Activated T-cell treated with anti-CD3 and anti-CD28 coated beads, Interleukin-2, amount 50 U/mL, for 4 hours (primary cell): ENCODE measurements around the gene CEP44. TPM values are rescaled to one million over a fixed set of nuclear protein-coding genes. Genes with fewer than 3 reads are reported as not detected.
"Not testable (repeated sequence)": the region's sequence is repeated elsewhere in the genome, so short reads cannot be mapped to it uniquely, and the experiment has no call there.

Experiments used
- ATAC-seq, 2 donors: fragments of 200-7000 bp; cut with Tn5 transposase; one replicate each; pipeline ENCODE4 v1.10.0; 2021
- DNase-seq: peaks from one replicate; pipeline ENCODE4 v3.0.0-alpha.2; 2020
- H3K27me3 Mint-ChIP-seq: one replicate; pipeline ENCODE4 v1.8.0; 2021; ENCODE audit warnings: low read depth, mixed read lengths
- H3K36me3 Mint-ChIP-seq: one replicate; pipeline ENCODE4 v1.8.0; 2022; ENCODE audit warnings: mixed read lengths; ENCODE audit not compliant: insufficient read depth
- H3K4me1 Mint-ChIP-seq: one replicate; pipeline ENCODE4 v1.8.0; 2021; ENCODE audit warnings: low read depth, mixed read lengths
- H3K4me3 Mint-ChIP-seq: one replicate; pipeline ENCODE4 v1.8.0; 2021; ENCODE audit warnings: mild to moderate bottlenecking, moderate library complexity, mixed read lengths
- H3K9me3 Mint-ChIP-seq: one replicate; pipeline ENCODE4 v1.8.0; 2021; ENCODE audit warnings: mixed read lengths
- total RNA-seq, 3 donors: library from RNA; stranded (reverse); gene quantifications; one replicate each; pipeline ENCODE4 v1.2.1, GENCODE V29; 2021

The CEP44 gene
- total RNA-seq, 3 donors from 2014 or later, result 9.4 to 11.3 (median 10.1) TPM

GRCh38 chr4:174286870-174287269 is 3.2 kb downstream of the CEP44 start:
- peaks cover 40% of the 10 kb centered on the region for H3K4me1 Mint-ChIP-seq
- no peak for DNase-seq
- ATAC-seq, result no peak

GRCh38 chr4:174292473-174292872 is 8.8 kb downstream of the CEP44 start:
- H3K4me1 Mint-ChIP-seq, result peaks cover 15% of the 10 kb centered on the region

More at GRCh38 chr4:174286870-174287269, 3.2 kb downstream of the CEP44 start:
- H3K4me3 Mint-ChIP-seq, result no peak overlapping the region
- peaks cover 9% of the 10 kb centered on the region for H3K36me3 Mint-ChIP-seq
- H3K27me3 Mint-ChIP-seq, result no peaks in the 10 kb centered on the region
- H3K9me3 Mint-ChIP-seq, result no peaks in the 10 kb centered on the region

DNA sequence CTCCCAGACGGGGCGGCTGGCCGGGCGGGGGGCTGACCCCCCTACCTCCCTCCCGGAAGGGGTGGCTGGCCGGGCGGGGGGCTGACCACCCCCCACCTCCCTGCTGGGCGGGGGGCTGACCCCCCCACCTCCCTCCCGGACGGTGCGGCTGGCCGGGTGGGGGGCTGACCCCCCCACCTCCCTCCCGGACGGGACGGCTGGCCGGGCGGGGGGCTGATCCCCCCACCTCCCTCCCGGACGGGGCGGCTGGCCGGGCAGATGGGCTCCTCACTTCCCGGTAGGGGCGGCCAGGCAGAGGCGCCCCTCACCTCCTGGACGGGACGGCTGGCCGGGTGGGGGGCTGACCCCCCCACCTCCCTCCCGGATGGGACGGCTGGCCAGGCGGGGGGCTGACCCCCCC is 10.9 kb downstream of the CEP44 start:
- H3K4me1 Mint-ChIP-seq, result peaks cover 11% of the 10 kb centered on the region
- not testable (repeated sequence) for DNase-seq, ATAC-seq, H3K9me3 Mint-ChIP-seq, H3K27me3 Mint-ChIP-seq, H3K4me3 Mint-ChIP-seq
- H3K36me3 Mint-ChIP-seq, result peaks cover 30% of the 10 kb centered on the region

More at GRCh38 chr4:174292473-174292872, 8.8 kb downstream of the CEP44 start:
- Mint-ChIP-seq H3K27me3 (no peaks in the 10 kb centered on the region), H3K9me3 (peaks cover 9% of the 10 kb centered on the region), H3K36me3 (peaks cover 28% of the 10 kb centered on the region), H3K4me3 (no peak overlapping the region)
- DNase-seq, result no peak
- ATAC-seq, result no peak

DNA sequence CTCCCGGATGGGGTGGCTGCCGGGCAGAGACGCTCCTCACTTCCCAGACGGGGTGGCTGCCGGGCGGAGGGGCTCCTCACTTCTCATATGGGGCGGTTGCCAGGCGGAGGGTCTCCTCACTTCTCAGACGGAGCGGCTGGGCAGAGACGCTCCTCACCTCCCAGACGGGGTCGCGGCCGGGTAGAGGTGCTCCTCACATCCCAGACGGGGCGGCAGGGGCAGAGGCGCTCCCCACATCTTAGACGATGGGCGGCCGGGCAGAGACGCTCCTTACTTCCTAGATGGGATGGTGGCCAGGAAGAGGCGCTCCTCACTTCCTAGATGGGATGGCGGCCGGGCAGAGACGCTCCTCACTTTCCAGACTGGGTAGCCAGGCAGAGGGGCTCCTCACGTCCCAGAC is 11.4 kb downstream of the CEP44 start:
- DNase-seq, H3K27me3 Mint-ChIP-seq, H3K9me3 Mint-ChIP-seq, H3K4me3 Mint-ChIP-seq, ATAC-seq: not testable (repeated sequence)
- Mint-ChIP-seq H3K4me1 (peaks cover 14% of the 10 kb centered on the region), H3K36me3 (peaks cover 34% of the 10 kb centered on the region)

DNA sequence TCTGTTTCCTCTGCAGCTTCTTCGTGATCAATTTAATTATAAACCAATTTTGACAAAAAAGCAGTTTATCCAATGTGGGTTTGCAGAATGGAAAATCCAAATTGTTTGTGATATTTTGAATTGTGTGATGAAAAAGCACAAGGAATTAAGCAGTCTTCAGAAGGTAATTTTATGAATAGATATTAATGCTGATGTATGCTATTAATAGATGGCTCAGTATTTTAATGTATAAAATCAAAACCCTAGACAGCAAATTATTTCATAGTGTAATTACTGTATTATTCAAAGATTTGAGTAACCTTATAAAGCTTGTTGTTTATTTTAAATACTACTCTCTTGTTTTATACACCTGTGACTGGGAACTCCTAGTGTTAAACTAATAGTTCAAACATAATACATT is 20.0 kb downstream of the CEP44 start:
- no peaks in the 10 kb centered on the region for H3K9me3 Mint-ChIP-seq
- H3K27me3 Mint-ChIP-seq, result no peaks in the 10 kb centered on the region
- H3K4me3 Mint-ChIP-seq, result no peak overlapping the region
- ATAC-seq (no peak), DNase-seq (no peak)
- H3K4me1 Mint-ChIP-seq, result peaks cover 8% of the 10 kb centered on the region
- H3K36me3 Mint-ChIP-seq, result peaks cover 43% of the 10 kb centered on the region

DNA sequence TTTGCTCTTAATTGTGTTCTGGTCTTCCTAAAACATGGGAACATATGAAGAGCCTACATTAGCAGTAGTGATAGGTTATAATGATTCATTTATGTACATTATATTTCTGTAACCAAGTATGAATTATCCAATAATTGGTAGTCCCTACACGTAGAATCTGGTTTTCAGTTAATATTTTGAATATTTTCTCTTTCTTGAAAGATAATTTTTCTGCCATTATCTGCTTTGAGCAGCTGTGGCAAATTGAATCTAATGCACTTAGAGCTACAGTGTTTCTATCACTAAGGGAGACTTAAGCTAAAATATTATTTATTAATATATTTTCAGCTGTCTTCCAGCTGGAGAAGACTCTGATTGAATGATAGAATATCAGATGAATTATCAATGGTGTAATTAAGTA is 21.0 kb downstream of the CEP44 start:
- DNase-seq (no peak), ATAC-seq (no peak)
- H3K9me3 Mint-ChIP-seq, result no peaks in the 10 kb centered on the region
- no peaks in the 10 kb centered on the region for H3K27me3 Mint-ChIP-seq
- H3K36me3 Mint-ChIP-seq, result peaks cover 46% of the 10 kb centered on the region
- peaks cover 7% of the 10 kb centered on the region for H3K4me1 Mint-ChIP-seq
- no peak overlapping the region for H3K4me3 Mint-ChIP-seq

GRCh38 chr4:174305961-174306360 is 22.2 kb downstream of the CEP44 start:
- Mint-ChIP-seq H3K4me1 (peaks cover 2% of the 10 kb centered on the region), H3K4me3 (no peak overlapping the region), H3K27me3 (no peaks in the 10 kb centered on the region), H3K9me3 (no peaks in the 10 kb centered on the region), H3K36me3 (peaks cover 36% of the 10 kb centered on the region)
- ATAC-seq (no peak), DNase-seq (no peak)

DNA sequence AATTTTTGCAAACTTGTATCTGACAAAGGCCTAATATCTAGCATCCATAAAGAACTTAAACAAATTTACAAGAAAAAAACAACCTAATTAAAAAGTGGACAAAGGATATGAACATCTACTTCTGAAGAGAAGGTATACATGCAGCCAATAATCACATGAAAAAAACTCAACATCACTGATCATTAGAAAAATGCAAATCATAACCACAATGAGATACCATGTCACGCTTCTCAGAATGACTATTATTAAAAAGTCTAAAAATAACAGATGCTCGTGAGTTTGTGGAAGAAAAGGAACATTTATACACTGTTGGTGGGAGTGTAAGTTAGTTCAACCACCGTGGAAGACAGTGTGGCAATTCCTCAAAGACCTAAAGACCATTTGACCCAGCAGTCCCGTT is 24.0 kb downstream of the CEP44 start:
- DNase-seq (no peak), ATAC-seq (no peak)
- no peaks in the 10 kb centered on the region for H3K9me3 Mint-ChIP-seq
- H3K27me3 Mint-ChIP-seq, result no peaks in the 10 kb centered on the region
- H3K4me1 Mint-ChIP-seq, result peaks cover 1% of the 10 kb centered on the region
- H3K36me3 Mint-ChIP-seq, result peaks cover 33% of the 10 kb centered on the region
- H3K4me3 Mint-ChIP-seq, result no peak overlapping the region

DNA sequence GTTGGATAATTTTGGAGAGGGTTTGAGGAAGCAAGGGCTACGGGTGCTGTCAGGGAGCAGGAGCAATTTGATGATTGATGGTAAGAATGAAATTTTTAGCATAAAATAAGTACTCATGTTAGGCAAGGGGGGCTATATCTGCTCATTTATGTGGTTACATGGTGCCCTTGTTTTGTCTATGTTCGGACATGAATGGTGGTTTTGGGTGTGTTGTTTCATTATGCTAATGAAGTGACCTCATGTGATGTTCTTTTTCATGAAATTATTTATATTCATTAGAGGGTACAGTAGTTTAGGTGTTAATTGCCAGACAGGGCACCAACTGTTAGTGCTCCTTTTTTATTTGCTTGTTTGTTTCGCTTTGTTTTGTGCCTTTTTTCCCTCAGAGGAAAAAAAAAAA is 29.3 kb downstream of the CEP44 start:
- peaks cover 16% of the 10 kb centered on the region for H3K36me3 Mint-ChIP-seq
- H3K4me3 Mint-ChIP-seq, result no peak overlapping the region
- ATAC-seq (no peak), DNase-seq (no peak)
- H3K9me3 Mint-ChIP-seq, result no peaks in the 10 kb centered on the region
- H3K4me1 Mint-ChIP-seq, result peaks cover 3% of the 10 kb centered on the region
- H3K27me3 Mint-ChIP-seq, result no peaks in the 10 kb centered on the region

- peaks cover 7% of the 10 kb centered on the region for H3K36me3 Mint-ChIP-seq
- no peak for DNase-seq
- peaks cover 3% of the 10 kb centered on the region for H3K4me1 Mint-ChIP-seq
- H3K27me3 Mint-ChIP-seq, result no peaks in the 10 kb centered on the region
- H3K4me3 Mint-ChIP-seq, result no peak overlapping the region
- H3K9me3 Mint-ChIP-seq, result no peaks in the 10 kb centered on the region
- ATAC-seq, result no peak
Observed at GRCh38 chr4:174314274-174314673, 30.6 kb downstream of the CEP44 start.

DNA sequence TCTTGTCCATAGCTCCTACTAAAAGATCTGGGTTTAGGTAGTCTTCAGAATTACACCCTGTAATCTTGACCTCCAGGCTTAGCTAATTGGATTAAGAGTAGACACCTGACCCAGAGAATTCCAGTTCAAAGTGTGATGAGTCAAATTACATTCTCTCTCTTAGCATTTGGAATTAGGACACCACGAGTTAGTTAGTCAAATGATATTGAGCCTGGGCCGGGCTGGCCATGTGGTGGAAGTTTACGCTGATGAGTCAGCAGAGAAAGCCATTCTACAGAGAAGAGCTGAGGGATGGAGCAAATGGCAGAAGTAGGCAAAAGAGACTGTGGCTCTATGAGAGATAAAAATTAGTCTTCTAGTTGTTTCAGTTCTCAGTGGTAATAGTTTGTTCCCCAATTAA is 31.1 kb downstream of the CEP44 start:
- ATAC-seq (no peak), DNase-seq (no peak)
- Mint-ChIP-seq H3K4me1 (peaks cover 3% of the 10 kb centered on the region), H3K36me3 (peaks cover 7% of the 10 kb centered on the region), H3K4me3 (no peak overlapping the region), H3K27me3 (no peaks in the 10 kb centered on the region), H3K9me3 (no peaks in the 10 kb centered on the region)

- Mint-ChIP-seq H3K4me1 (peaks cover 3% of the 10 kb centered on the region), H3K27me3 (no peaks in the 10 kb centered on the region), H3K9me3 (no peaks in the 10 kb centered on the region), H3K36me3 (peaks cover 5% of the 10 kb centered on the region), H3K4me3 (no peak overlapping the region)
- ATAC-seq, result no peak
- DNase-seq, result no peak
Observed at GRCh38 chr4:174316546-174316945, 32.8 kb downstream of the CEP44 start.

GRCh38 chr4:174316954-174317353 is 33.2 kb downstream of the CEP44 start:
- Mint-ChIP-seq H3K9me3 (no peaks in the 10 kb centered on the region), H3K4me1 (peaks cover 3% of the 10 kb centered on the region), H3K36me3 (peaks cover 5% of the 10 kb centered on the region), H3K27me3 (no peaks in the 10 kb centered on the region), H3K4me3 (no peak overlapping the region)
- no peak for DNase-seq
- no peak for ATAC-seq

- no peaks in the 10 kb centered on the region for H3K27me3 Mint-ChIP-seq
- H3K9me3 Mint-ChIP-seq, result no peaks in the 10 kb centered on the region
- peaks cover 3% of the 10 kb centered on the region for H3K4me1 Mint-ChIP-seq
- DNase-seq, result no peak
- peaks cover 3% of the 10 kb centered on the region for H3K36me3 Mint-ChIP-seq
- ATAC-seq, result no peak
- H3K4me3 Mint-ChIP-seq, result no peak overlapping the region
Observed at GRCh38 chr4:174317531-174317930, 33.8 kb downstream of the CEP44 start.

DNA sequence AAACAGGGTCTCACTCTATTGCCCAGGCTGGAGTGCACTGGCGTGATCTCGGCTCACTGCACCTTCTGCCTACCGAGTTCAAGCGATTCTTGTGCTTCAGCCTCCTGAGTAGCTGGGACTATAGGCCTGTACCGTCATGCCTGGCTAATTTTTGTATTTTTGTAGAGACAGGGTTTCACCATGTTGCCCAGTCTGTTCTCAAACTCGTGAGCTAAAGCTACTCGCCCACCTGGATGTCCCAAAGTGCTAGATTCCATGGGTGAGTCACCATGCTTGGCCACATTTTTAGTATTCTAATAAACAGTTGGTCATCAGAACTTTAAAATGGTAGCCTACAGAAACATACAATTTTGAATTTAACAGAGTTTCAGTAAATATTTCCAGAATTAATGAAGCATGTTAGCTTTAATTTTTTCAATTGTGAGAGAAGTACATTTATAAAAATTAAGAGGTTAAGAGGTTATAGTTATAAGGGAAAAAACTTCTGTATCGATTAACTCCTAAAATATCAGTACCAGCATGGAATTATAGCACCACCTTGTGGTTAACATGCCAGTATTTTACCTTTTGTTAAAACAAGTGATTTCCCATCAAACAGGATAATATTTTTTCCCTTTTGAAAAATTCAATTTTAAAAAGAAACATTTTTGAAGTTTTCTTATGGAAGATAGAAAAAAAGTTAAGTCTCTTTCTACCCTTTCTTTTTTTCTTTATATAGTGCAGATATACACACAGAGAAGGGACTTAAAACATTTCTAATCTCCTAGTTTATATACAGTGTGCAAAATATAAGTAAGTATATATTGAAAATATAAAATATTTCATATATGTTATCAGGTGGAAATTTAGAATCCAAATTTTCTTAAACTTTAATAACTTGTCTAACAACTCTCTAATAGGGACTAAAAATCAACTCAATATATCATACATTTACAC is 35.4 kb downstream of the CEP44 start:
- ATAC-seq (no peak), DNase-seq (no peak)
- no peaks in the 10 kb centered on the region for H3K27me3 Mint-ChIP-seq
- no peaks in the 10 kb centered on the region for H3K36me3 Mint-ChIP-seq
- H3K4me1 Mint-ChIP-seq, result no peaks in the 10 kb centered on the region
- H3K4me3 Mint-ChIP-seq, result no peak overlapping the region
- H3K9me3 Mint-ChIP-seq, result no peaks in the 10 kb centered on the region
